ENCODE data around the gene C14orf119.

- TF ChIP-seq CTCF (conservative IDR thresholded peaks at IDR 0.05; ENCODE audit: low read depth, low read length) (no peak), EZH2 (IDR thresholded peaks at IDR 0.05; ENCODE audit: borderline replicate concordance, low read depth, low read length, poor library complexity, severe bottlenecking) (no peak)
Measured at GRCh38 chr14:23056956-23057756, 38.1 kb upstream of the C14orf119 start, which contains the start of gene CDH24.

All from A673 (cell line).